Tibial artery (tissue), 4 donors: ENCODE data around the gene TIE1.
"Not testable (repeated sequence)": the region's sequence is repeated elsewhere in the genome, so short reads cannot be mapped to it uniquely, and the experiment has no call there.

Experiments used
- DNase-seq, 2 donors: peaks; one replicate each; pipeline ENCODE4 v3.0.0-alpha.2; 2019
- H3K27ac ChIP-seq, 2 donors: fragments of 200-600 bp; sonication (generic) in 1 of 2; 1 replicate in 1 of 2; 2 replicates in 1 of 2; pipeline ENCODE4 v1.5.1; 2018 to 2019; ENCODE audit warnings: mild to moderate bottlenecking in 1 of 2
- H3K27me3 ChIP-seq, 2 donors: fragments of 200-600 bp; sonication (generic) in 1 of 2; one replicate each; pipeline versions ENCODE4 v1.5.1 to v1.6.0; 2016 to 2019
- H3K36me3 ChIP-seq, 3 donors: fragments of 200-600 bp; sonication (generic) in 2 of 3; one replicate each; pipeline ENCODE4 v1.5.1; 2016 to 2019; ENCODE audit warnings: mild to moderate bottlenecking in 2 of 3
- H3K4me1 ChIP-seq, 4 donors: fragments of 200-600 bp; sonication (generic) in 2 of 4; 1 replicate in 3 of 4; 2 replicates in 1 of 4; pipeline ENCODE4 v1.5.1; 2016 to 2019
- H3K4me3 ChIP-seq, 2 donors: fragments of 200-600 bp; sonication (generic) in 1 of 2; 1 replicate in 1 of 2; 2 replicates in 1 of 2; pipeline ENCODE4 v1.5.1; 2018 to 2019; ENCODE audit warnings: mild to moderate bottlenecking in 2 of 2
- H3K9me3 ChIP-seq, 3 donors: fragments of 200-600 bp; sonication (generic) in 1 of 3; one replicate each; pipeline ENCODE4 v1.5.1; 2016 to 2019
- CTCF ChIP-seq, 2 experiments: fragments of 200-600 bp in 1 of 2; fragments of 450-650 bp in 1 of 2; IDR thresholded peaks; one replicate each; pipeline ENCODE4 v1.5.1; 2017 to 2019; ENCODE audit warnings: antibody characterized with exemption in 2 of 2, mild to moderate bottlenecking in 1 of 2, moderate library complexity in 1 of 2
- intact Hi-C: fragments of 100-400 bp; cut with DNase I; formaldehyde crosslinking; loops from one replicate; pipeline ENCODE4 v1.15.0; 2023; ENCODE audit warnings: low total_unique reads

TIE1 gene

GRCh38 chr1:43367026-43367903 lies 66.5 kb downstream of the TIE1 start:
- peaks cover 29 to 36% (median 31%) of the 10 kb centered on the region in 3 donors for H3K36me3 ChIP-seq
- intact Hi-C loops: loop anchor here (10.0 kb wide), 1 partner anchor 192 kb away; the partner anchor contains the start of genes CFAP57 and EBNA1BP2
- no peaks in the 10 kb centered on the region for H3K9me3 ChIP-seq
- H3K27me3 ChIP-seq: no peaks in the 10 kb centered on the region
- TF ChIP-seq CTCF (IDR thresholded peaks at IDR 0.05): no peak
- H3K4me1 ChIP-seq: peaks cover 0 to 32% (median 27%) of the 10 kb centered on the region in 4 donors
- peak overlapping the region; percentile 93 to 97 for H3K27ac ChIP-seq
- peak; percentile 25 to 74 for DNase-seq
- H3K4me3 ChIP-seq: peak overlapping the region; percentile 77 to 96

GRCh38 chr1:43367904-43368645 lies 67.3 kb downstream of the TIE1 start, which contains the start of gene ELOVL1:
Gene ELOVL1 (minus strand): TSS chr1:43368011. CDS start chr1:43365609, 2,402 bp downstream.
- peak; percentile 89 to 97 for DNase-seq
- H3K4me1 ChIP-seq: peaks cover 0 to 32% (median 27%) of the 10 kb centered on the region in 4 donors
- H3K9me3 ChIP-seq: no peaks in the 10 kb centered on the region
- TF ChIP-seq CTCF (IDR thresholded peaks at IDR 0.05): peak in 1 of 2 experiments; percentile 11
- H3K4me3 ChIP-seq: peak within 1 kb of the TSS; percentile 77 to 96
- H3K36me3 ChIP-seq: peaks cover 23 to 28% (median 24%) of the 10 kb centered on the region in 3 donors
- intact Hi-C loops: loop anchor here (10.0 kb wide), 1 partner anchor 193 kb away; the partner anchor contains the start of genes CFAP57 and EBNA1BP2
- no peaks in the 10 kb centered on the region for H3K27me3 ChIP-seq
- H3K27ac ChIP-seq: peak within 1 kb of the TSS; percentile 93 to 97

- peaks cover 17 to 26% (median 18%) of the 10 kb centered on the region in 3 donors for H3K36me3 ChIP-seq
- H3K4me3 ChIP-seq: peak overlapping the region; percentile 77 to 96
- DNase-seq: no peak
- TF ChIP-seq CTCF (IDR thresholded peaks at IDR 0.05): no peak
- peaks cover 0 to 32% (median 27%) of the 10 kb centered on the region in 4 donors for H3K4me1 ChIP-seq
- peak overlapping the region; percentile 93 to 97 for H3K27ac ChIP-seq
- intact Hi-C loops: loop anchor here (10.0 kb wide), 1 partner anchor 194 kb away; the partner anchor contains the start of genes CFAP57 and EBNA1BP2
- no peaks in the 10 kb centered on the region for H3K9me3 ChIP-seq
- no peaks in the 10 kb centered on the region for H3K27me3 ChIP-seq
These were observed 67.9 kb downstream of the TIE1 start for GRCh38 chr1:43368646-43369020.

GRCh38 chr1:43369779-43370178 lies 69.0 kb downstream of the TIE1 start:
- DNase-seq, H3K27ac ChIP-seq, H3K4me3 ChIP-seq, H3K9me3 ChIP-seq, H3K27me3 ChIP-seq: not testable (repeated sequence)
- Histone ChIP-seq H3K36me3 (peaks cover 7 to 17% (median 9%) of the 10 kb centered on the region in 3 donors), H3K4me1 (peaks cover 0 to 32% (median 27%) of the 10 kb centered on the region in 4 donors)
- intact Hi-C loops: loop anchor here (10.0 kb wide), 1 partner anchor 195 kb away; the partner anchor contains the start of genes CFAP57 and EBNA1BP2

GRCh38 chr1:43370564-43370963 lies 69.8 kb downstream of the TIE1 start:
- DNase-seq: no peak
- peaks cover 0 to 32% (median 27%) of the 10 kb centered on the region in 4 donors for H3K4me1 ChIP-seq
- intact Hi-C loops: no loop called here
- no peak overlapping the region for H3K27ac ChIP-seq
- no peaks in the 10 kb centered on the region for H3K9me3 ChIP-seq
- peaks cover 0 to 9% (median 3%) of the 10 kb centered on the region in 3 donors for H3K36me3 ChIP-seq
- no peak overlapping the region for H3K4me3 ChIP-seq
- TF ChIP-seq CTCF (IDR thresholded peaks at IDR 0.05): no peak
- no peaks in the 10 kb centered on the region for H3K27me3 ChIP-seq
